GM21515 (cell line): ENCODE results near the gene HBM.
"Not testable (repeated sequence)": the region's sequence is repeated elsewhere in the genome, so short reads cannot be mapped to it uniquely, and the experiment has no call there.

Experiments
- ATAC-seq: cut with Tn5 transposase; IDR thresholded peaks from one replicate; pipeline ENCODE4 v1.9.1; 2021; ENCODE audit not compliant: unreplicated experiment

The HBM gene

GRCh38 chr16:165539-166374, at the start of gene HBM:
HBM (plus strand) TSS chr16:165978; CDS start chr16:165998, 20 bp downstream.
- no peak for ATAC-seq

GRCh38 chr16:116015-116414, 49.8 kb upstream of the HBM start:
- ATAC-seq = no peak

GRCh38 chr16:117379-118365, 48.1 kb upstream of the HBM start:
- ATAC-seq = no peak

GRCh38 chr16:118857-119256, 46.9 kb upstream of the HBM start:
- ATAC-seq = no peak

GRCh38 chr16:119295-119694, 46.5 kb upstream of the HBM start:
- ATAC-seq = no peak

- no peak for ATAC-seq
Measured at GRCh38 chr16:119835-120491, 45.8 kb upstream of the HBM start.

GRCh38 chr16:120756-121155, 45.0 kb upstream of the HBM start:
- no peak for ATAC-seq

- ATAC-seq = no peak
Measured at GRCh38 chr16:122361-122760, 43.4 kb upstream of the HBM start.

- ATAC-seq = not testable (repeated sequence)
Measured at GRCh38 chr16:123558-124350, 42.0 kb upstream of the HBM start.

- no peak for ATAC-seq
Measured at GRCh38 chr16:125011-125410, 40.8 kb upstream of the HBM start.

GRCh38 chr16:129075-129474, 36.7 kb upstream of the HBM start:
- no peak for ATAC-seq

- ATAC-seq = no peak
Measured at GRCh38 chr16:130533-131173, 35.1 kb upstream of the HBM start.

- no peak for ATAC-seq
Measured at GRCh38 chr16:132120-132519, 33.7 kb upstream of the HBM start.

- ATAC-seq = no peak
Measured at GRCh38 chr16:133716-134115, 32.1 kb upstream of the HBM start.

GRCh38 chr16:138049-138417, 27.7 kb upstream of the HBM start:
- ATAC-seq = no peak

- ATAC-seq = no peak
Measured at GRCh38 chr16:140175-140857, 25.5 kb upstream of the HBM start.

- ATAC-seq = no peak
Measured at GRCh38 chr16:142405-142967, 23.3 kb upstream of the HBM start.

GRCh38 chr16:143047-143446, 22.7 kb upstream of the HBM start:
- ATAC-seq = no peak

- ATAC-seq = no peak
Measured at GRCh38 chr16:143456-143855, 22.3 kb upstream of the HBM start.
